HG02763 (cell line): ENCODE measurements around the gene TPX2.
"Not testable (repeated sequence)": the region's sequence is repeated elsewhere in the genome, so short reads cannot be mapped to it uniquely, and the experiment has no call there.

Source experiments
- ATAC-seq: cut with Tn5 transposase; IDR thresholded peaks from one replicate; pipeline ENCODE4 v1.9.1; 2021; ENCODE audit warnings: mild to moderate bottlenecking, moderate library complexity; ENCODE audit not compliant: unreplicated experiment

TPX2 gene

GRCh38 chr20:31718952-31719643 is 20.0 kb upstream of the TPX2 start:
- no peak for ATAC-seq

GRCh38 chr20:31719644-31720485 is 19.2 kb upstream of the TPX2 start:
- ATAC-seq, result no peak

GRCh38 chr20:31720486-31721407 is 18.3 kb upstream of the TPX2 start:
- no peak for ATAC-seq

GRCh38 chr20:31721408-31722256 is 17.5 kb upstream of the TPX2 start:
- ATAC-seq, result no peak

- ATAC-seq, result peak; percentile 14
These were observed 16.6 kb upstream of the TPX2 start, which contains the start of gene BCL2L1 for GRCh38 chr20:31722257-31723068. TSS of gene BCL2L1 (minus strand) at chr20:31722868. CDS start at chr20:31722218, 650 bp downstream.

GRCh38 chr20:31723069-31723318 is 16.1 kb upstream of the TPX2 start:
- no peak for ATAC-seq

- peak; percentile 84 for ATAC-seq
These were observed 15.6 kb upstream of the TPX2 start for GRCh38 chr20:31723319-31724078.

GRCh38 chr20:31731321-31731717 is 7.8 kb upstream of the TPX2 start:
- ATAC-seq, result no peak

- ATAC-seq, result no peak
These were observed 474 bp downstream of the TPX2 start for GRCh38 chr20:31739550-31739977.

GRCh38 chr20:31740208-31740607 is 1.1 kb downstream of the TPX2 start:
- no peak for ATAC-seq

- no peak for ATAC-seq
These were observed 1.7 kb downstream of the TPX2 start for GRCh38 chr20:31740656-31741323.

GRCh38 chr20:31746068-31746878 is 7.2 kb downstream of the TPX2 start:
- no peak for ATAC-seq

- not testable (repeated sequence) for ATAC-seq
These were observed 7.9 kb downstream of the TPX2 start for GRCh38 chr20:31747028-31747427.

- ATAC-seq, result no peak
These were observed 8.6 kb downstream of the TPX2 start for GRCh38 chr20:31747640-31748039.

GRCh38 chr20:31749223-31749622 is 10.1 kb downstream of the TPX2 start:
- no peak for ATAC-seq

- no peak for ATAC-seq
These were observed 12.0 kb downstream of the TPX2 start for GRCh38 chr20:31751126-31751525.

GRCh38 chr20:31757254-31757653 is 18.2 kb downstream of the TPX2 start:
- no peak for ATAC-seq
